NCI-H526 treated with DMSO at 0.1 percent for 48 hours (cell line): ENCODE measurements around the gene GRK5.

ENCODE experiments used
- DNase-seq: peaks from one replicate; lab custom pipeline; 2025; lab: John Stamatoyannopoulos, UW

GRK5 gene

GRCh38 chr10:119483839-119484238, 276.5 kb downstream of the GRK5 start:
- no peak for DNase-seq

GRCh38 chr10:119488675-119489074, 281.3 kb downstream of the GRK5 start:
- DNase-seq = no peak

- DNase-seq = no peak
Observed at GRCh38 chr10:119489991-119490326, 282.6 kb downstream of the GRK5 start.

GRCh38 chr10:119491966-119492757, 284.8 kb downstream of the GRK5 start:
- no peak for DNase-seq

- no peak for DNase-seq
Observed at GRCh38 chr10:119493155-119493554, 285.8 kb downstream of the GRK5 start.

- no peak for DNase-seq
Observed at GRCh38 chr10:119494236-119495020, 287.1 kb downstream of the GRK5 start.

GRCh38 chr10:119495021-119495505, 287.7 kb downstream of the GRK5 start:
- DNase-seq = no peak

GRCh38 chr10:119495545-119495944, 288.2 kb downstream of the GRK5 start:
- DNase-seq = no peak

- DNase-seq = no peak
Observed at GRCh38 chr10:119496273-119496672, 288.9 kb downstream of the GRK5 start.

GRCh38 chr10:119497243-119497642, 289.9 kb downstream of the GRK5 start:
- no peak for DNase-seq

- DNase-seq = no peak
Observed at GRCh38 chr10:119498889-119499676, 291.7 kb downstream of the GRK5 start.

GRCh38 chr10:119499677-119500002, 292.3 kb downstream of the GRK5 start:
- DNase-seq = no peak

GRCh38 chr10:119500123-119500795, 292.9 kb downstream of the GRK5 start:
- no peak for DNase-seq

GRCh38 chr10:119500821-119501220, 293.4 kb downstream of the GRK5 start:
- DNase-seq = no peak

- DNase-seq = no peak
Observed at GRCh38 chr10:119501690-119502089, 294.3 kb downstream of the GRK5 start.

- DNase-seq = no peak
Observed at GRCh38 chr10:119502209-119502608, 294.8 kb downstream of the GRK5 start.

GRCh38 chr10:119502618-119503155, 295.3 kb downstream of the GRK5 start:
- no peak for DNase-seq

- no peak for DNase-seq
Observed at GRCh38 chr10:119503821-119504220, 296.4 kb downstream of the GRK5 start.

- no peak for DNase-seq
Observed at GRCh38 chr10:119504651-119505050, 297.3 kb downstream of the GRK5 start.

GRCh38 chr10:119505131-119505551, 297.8 kb downstream of the GRK5 start:
- DNase-seq = no peak
